Measurements from ENCODE around the gene MIOX.

The MIOX gene

DNA sequence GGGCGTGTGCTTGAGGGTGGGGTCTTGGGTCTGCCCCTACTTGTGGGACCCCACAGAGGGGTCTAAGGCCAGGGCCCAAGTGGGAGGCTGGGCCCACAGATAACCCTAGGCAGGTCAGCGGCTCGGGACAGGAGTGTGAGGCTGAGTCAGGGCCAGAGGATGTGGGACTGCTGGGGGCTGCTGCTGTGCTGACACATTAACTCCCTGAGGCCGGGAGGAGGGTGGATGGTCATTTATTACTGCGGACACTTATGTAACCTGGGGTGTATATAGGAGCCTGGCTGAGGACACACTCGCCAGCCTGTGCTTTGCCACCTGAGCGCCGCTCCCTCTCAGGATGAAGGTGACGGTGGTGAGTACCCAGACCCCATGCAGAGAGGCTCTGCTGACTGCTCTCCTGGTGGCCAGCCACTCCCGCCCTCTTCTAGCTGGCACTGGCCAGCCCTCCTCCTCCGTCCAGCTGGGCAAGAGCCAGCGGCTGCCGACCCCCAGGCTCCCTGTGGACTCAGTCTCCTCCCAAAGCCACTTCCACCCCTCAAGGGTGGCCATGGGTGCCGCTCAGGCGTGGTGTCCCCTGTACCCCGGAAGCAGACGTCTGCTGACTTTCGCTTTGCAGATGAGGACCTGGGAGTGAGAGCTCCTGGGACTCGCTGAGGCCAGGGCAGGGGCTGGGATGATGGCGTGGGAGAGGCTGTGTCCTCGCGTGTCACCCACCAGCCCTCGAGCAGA is at the start of gene MIOX:
MIOX (plus strand) TSS at position 299 of the 729 bp plus-strand sequence; CDS start at position 338, 39 bp downstream.
- DNase-seq (ENCODE audit: low read depth) = no peak

DNA sequence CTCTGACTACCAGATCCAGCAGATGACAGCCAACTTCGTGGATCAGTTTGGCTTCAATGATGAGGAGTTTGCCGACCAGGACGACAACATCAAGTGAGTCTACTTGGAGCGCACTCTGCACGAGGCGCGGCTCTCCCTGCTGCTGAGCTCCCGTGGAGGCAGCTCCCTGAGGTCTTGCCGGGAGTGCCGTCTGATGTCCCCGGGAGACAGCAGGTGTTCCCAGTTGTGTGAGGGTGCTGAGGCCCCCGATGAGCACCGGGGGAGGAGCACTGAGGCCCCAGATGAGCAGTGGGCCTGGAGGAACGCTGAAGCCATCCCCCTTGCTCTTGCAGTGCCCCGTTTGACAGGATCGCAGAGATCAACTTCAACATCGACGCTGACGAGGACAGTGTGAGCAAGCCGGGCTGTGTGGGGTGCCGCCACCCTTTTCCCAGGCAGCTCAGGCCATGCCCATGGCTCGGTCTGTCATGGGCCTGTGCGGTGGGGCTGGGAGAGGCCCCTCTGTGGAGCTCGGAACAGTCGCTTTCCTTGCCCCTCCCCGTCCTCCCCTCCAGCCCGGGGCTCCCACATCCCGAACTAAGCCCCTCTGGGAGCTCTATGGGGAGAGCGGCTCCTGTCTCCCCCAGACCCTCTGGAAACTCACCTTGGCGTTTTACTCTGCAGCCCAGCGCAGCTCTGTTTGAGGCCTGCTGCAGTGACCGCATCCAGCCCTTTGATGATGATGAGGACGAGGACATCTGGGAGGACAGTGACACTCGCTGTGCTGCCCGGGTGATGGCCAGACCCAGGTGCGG is 49.0 kb upstream of the MIOX start:
- DNase-seq (ENCODE audit: low read depth) = no peak

- no peak for DNase-seq (ENCODE audit: low read depth)
Measured at GRCh38 chr22:50438305-50439275, 48.1 kb upstream of the MIOX start.

DNA sequence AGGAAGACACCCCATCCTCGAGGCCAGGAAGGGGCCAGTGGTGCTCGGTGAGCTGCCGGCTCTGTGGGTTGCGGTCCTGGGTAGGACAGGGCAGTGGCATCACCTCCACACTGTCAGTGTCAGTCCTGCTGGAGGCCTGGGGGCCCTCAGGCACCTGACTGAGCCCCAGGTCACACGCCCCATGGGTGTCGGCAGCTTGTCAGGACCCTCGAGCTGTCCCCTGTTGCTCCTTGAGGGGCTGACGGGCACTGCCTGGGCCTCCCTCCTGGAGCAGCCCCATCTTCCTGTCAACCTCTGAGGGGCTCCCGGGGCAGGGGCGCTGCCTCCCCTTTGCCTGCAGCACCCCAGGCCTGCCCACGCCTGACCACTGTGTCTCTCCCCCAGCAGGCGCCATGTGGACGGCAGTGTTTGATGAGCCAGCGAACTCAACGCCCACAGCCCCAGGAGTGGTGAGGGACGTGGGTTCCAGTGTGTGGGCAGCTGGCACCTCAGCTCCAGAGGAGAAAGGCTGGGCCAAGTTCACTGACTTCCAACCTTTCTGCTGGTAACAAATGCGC is 47.3 kb upstream of the MIOX start:
- DNase-seq (ENCODE audit: low read depth) = no peak

DNA sequence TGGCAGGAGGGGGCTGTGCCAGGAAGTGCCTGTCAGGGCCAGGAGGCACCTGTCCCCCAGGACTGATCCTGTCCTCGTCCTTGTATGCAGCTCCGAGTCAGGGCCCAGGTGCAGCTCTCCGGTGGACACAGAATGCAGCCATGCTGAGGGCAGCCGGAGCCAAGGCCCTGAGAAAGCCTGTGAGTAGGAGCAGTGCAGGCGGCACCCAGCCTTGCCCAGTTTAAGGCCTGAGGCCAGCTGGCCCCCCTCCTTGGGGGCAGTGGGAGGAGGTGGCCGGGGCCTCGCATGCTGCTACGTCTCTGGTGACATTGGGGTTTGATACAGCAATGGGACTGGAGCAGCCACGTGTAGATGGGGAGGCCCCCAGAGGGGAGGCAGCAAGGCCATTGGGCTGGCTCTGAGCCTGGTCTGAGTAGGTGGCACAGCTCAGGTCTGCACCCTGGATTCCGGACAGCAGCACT is 46.8 kb upstream of the MIOX start:
- DNase-seq (ENCODE audit: low read depth) = no peak

GRCh38 chr22:50440544-50441249 is 46.0 kb upstream of the MIOX start:
- no peak for DNase-seq (ENCODE audit: low read depth)

GRCh38 chr22:50441428-50441993 is 45.1 kb upstream of the MIOX start:
- no peak for DNase-seq (ENCODE audit: low read depth)

- no peak for DNase-seq (ENCODE audit: low read depth)
Measured at GRCh38 chr22:50443197-50443596, 43.5 kb upstream of the MIOX start.

DNA sequence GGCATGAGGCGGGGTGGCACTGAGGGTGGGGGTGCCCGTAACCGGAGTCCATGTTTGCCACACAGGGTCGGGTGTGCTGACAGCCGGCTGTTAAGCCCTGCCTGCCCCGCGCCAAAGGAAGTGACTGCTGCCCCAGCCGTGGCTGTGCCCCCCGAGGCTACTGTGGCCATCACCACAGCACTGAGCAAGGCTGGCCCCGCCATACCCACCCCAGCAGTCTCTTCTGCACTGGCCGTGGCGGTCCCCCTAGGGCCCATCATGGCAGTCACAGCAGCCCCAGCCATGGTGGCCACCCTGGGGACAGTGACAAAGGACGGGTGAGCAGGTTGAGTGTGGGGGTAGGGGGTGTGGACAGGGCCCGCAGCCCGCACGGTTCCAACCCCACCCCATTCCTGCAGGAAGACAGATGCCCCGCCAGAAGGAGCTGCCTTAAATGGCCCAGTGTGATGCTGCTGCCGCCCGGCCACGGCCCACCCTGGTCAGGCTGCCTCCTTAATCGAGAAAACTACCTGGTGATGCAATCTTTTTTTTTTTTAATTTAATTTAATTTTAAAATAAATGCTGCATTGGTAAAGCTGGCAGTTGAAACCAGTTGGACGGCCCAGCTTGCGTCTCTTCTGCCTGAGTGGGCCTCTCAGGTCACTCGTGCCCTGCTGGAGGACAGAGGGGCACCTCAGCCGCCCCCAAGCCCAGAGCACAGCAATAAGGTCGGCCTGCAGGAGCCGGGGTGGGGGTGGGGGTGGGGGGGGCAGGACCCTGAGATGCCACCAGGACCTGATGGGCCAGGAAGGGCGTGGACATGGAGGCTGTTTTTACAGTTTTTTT is 42.6 kb upstream of the MIOX start:
- no peak for DNase-seq (ENCODE audit: low read depth)

GRCh38 chr22:50444663-50445062 is 42.0 kb upstream of the MIOX start:
- DNase-seq (ENCODE audit: low read depth) = no peak

DNA sequence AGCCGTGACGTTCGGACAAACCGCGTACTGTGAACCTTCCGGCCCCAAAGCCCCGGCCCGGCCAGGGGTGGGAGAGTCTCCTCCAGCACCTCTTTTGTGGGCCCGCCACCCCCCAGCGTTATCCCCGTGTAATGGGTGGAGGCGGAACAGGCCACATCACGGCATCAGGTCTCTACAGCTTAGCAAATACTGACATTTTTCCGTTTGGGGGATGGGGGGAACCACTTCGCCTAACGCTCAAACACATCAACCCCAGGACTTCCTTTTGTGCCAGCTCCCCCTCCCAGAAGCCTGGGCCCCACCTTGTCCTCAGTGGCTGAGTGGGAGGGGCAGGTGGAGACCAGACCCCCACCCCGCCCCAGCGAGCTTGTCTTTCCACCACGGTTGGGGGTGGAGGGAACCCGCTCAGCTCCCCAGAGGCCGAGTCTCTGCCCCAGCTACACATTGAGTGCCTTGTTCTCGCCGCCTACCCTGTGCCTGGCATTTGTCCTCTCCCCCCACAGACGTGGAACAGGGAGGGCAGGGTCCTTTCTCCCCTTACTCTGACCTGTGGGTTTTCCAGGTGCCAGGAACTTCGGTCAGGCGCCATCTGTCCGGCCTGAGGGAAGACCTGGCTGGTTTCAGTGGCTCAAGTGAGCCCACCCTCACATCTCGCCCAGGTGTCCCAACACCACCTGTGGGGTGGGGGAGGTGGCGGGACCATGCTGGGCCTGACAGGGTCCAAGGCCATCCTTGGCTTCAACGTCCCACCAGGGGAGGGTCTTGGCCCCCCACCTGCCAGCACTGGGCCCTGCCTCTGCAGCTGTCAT is 41.4 kb upstream of the MIOX start:
- peak; percentile 9 for DNase-seq (ENCODE audit: low read depth)

DNA sequence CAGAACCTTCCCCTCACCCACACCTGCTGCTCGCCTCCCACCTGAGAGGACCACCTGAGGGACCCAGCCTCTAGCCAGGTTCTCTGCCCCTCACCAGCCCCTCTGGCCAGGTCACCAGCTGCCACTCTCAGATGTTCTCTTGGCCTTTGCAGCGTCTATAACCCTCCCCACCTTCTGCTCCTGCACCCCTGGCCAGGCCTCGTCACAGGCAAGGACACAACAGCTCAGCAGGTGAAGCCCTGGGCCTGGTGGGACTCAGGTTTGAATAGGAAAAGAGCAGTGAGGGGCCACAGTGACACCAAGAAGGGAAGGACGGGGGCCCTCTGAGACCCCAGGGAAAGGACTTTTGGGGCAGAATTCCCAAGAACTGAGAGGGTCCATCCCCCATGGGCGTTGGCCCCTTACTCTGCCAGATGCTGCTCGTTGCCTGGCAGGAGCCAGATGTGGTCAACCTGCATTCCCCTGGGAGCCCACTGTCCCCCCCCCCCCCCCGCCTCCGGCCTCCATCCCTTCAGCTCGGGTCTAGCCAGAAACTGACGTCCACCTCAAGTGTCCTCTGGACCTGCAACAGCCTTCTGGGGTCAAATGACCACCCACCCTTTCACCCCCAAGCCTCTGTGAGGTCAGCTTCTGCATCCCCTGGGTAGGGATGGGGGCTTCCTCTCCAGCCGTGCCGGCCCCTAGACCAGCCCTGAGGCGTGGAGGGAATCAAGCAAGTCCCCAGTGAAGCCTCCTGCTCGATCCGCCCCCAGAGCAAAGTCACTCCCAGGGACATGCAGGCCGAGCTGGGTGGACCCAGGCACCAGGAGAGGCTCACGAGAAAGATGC is 40.6 kb upstream of the MIOX start:
- no peak for DNase-seq (ENCODE audit: low read depth)

- no peak for DNase-seq (ENCODE audit: low read depth)
Measured at GRCh38 chr22:50446708-50447575, 39.7 kb upstream of the MIOX start.

- DNase-seq (ENCODE audit: low read depth) = no peak
Measured at GRCh38 chr22:50447576-50448551, 38.8 kb upstream of the MIOX start.

GRCh38 chr22:50452649-50453048 is 34.0 kb upstream of the MIOX start:
- DNase-seq (ENCODE audit: low read depth) = no peak

GRCh38 chr22:50454556-50455075 is 32.0 kb upstream of the MIOX start:
- DNase-seq (ENCODE audit: low read depth) = no peak

All from stimulated activated CD8-positive, alpha-beta memory T cell treated with anti-CD3 and anti-CD28 coated beads, Interleukin-15, amount 100 ng/mL, for 1 hour (primary cell).